HEK293T (cell line): ENCODE data around the gene FTCD.
"Not testable (repeated sequence)": the region's sequence is repeated elsewhere in the genome, so short reads cannot be mapped to it uniquely, and the experiment has no call there.

ENCODE experiments used
- CTCF ChIA-PET: fragments of 350-600 bp; formaldehyde crosslinking; extraction: SDS; loops from one replicate; lab custom pipeline; 2021; ENCODE audit warnings: antibody characterized with exemption, inconsistent platforms; lab: Yijun Ruan, JAX
- POLR2A ChIA-PET: fragments of 350-600 bp; formaldehyde crosslinking; extraction: SDS; loops from one replicate; lab custom pipeline; 2020; ENCODE audit warnings: antibody characterized with exemption, inconsistent platforms; lab: Yijun Ruan, JAX
- DNase-seq: peaks from one replicate; pipeline ENCODE4 v3.0.0; 2012; ENCODE audit warnings: mixed read lengths; ENCODE audit errors: extremely low spot score
- ARNT ChIP-seq: fragments of 450-650 bp; IDR thresholded peaks from 2 replicates; pipeline ENCODE4 v1.6.1; 2017; ENCODE audit warnings: mild to moderate bottlenecking
- BHLHE40 ChIP-seq: fragments of 450-650 bp; IDR thresholded peaks from 2 replicates; pipeline ENCODE4 v1.6.1; 2016; ENCODE audit warnings: mild to moderate bottlenecking, moderate library complexity, borderline replicate concordance
- CTBP1 ChIP-seq: fragments of 450-650 bp; IDR thresholded peaks from 2 replicates; pipeline ENCODE4 v1.6.1; 2016; ENCODE audit warnings: borderline replicate concordance
- ELF4 ChIP-seq: fragments of 450-650 bp; IDR thresholded peaks from 2 replicates; pipeline ENCODE4 v1.6.1; 2017; ENCODE audit warnings: antibody characterized with exemption
- FOXA1 ChIP-seq: fragments of 450-650 bp; IDR thresholded peaks from 2 replicates; pipeline ENCODE4 v1.6.1; 2016; ENCODE audit warnings: mild to moderate bottlenecking
- FOXK2 ChIP-seq: fragments of 450-650 bp; IDR thresholded peaks from 2 replicates; pipeline ENCODE4 v1.6.1; 2016; ENCODE audit warnings: mild to moderate bottlenecking
- FOXM1 ChIP-seq: fragments of 450-650 bp; IDR thresholded peaks from 2 replicates; pipeline ENCODE4 v1.6.1; 2017; ENCODE audit warnings: mild to moderate bottlenecking, borderline replicate concordance
- HDGF ChIP-seq: fragments of 450-650 bp; IDR thresholded peaks from 2 replicates; pipeline ENCODE4 v1.6.1; 2017; ENCODE audit warnings: antibody characterized with exemption, borderline replicate concordance
- L3MBTL2 ChIP-seq: fragments of 450-650 bp; conservative IDR thresholded peaks from 2 replicates; pipeline ENCODE4 v1.6.1; 2016; ENCODE audit warnings: mild to moderate bottlenecking
- LEF1 ChIP-seq: fragments of 450-650 bp; IDR thresholded peaks from 2 replicates; pipeline ENCODE4 v1.6.1; 2017; ENCODE audit warnings: mild to moderate bottlenecking, borderline replicate concordance
- NFRKB ChIP-seq: fragments of 450-650 bp; IDR thresholded peaks from 2 replicates; pipeline ENCODE4 v1.6.1; 2016; ENCODE audit warnings: mild to moderate bottlenecking, moderate library complexity
- SP1 ChIP-seq: fragments of 450-650 bp; IDR thresholded peaks from 2 replicates; pipeline ENCODE4 v1.6.1; 2017
- SUZ12 ChIP-seq: fragments of 450-650 bp; IDR thresholded peaks from 2 replicates; pipeline ENCODE4 v1.6.1; 2016; ENCODE audit warnings: mild to moderate bottlenecking
- TARDBP ChIP-seq: fragments of 450-650 bp; IDR thresholded peaks from 2 replicates; pipeline ENCODE4 v1.6.1; 2016
- ZNF384 ChIP-seq: fragments of 450-650 bp; IDR thresholded peaks from 2 replicates; pipeline ENCODE4 v1.6.1; 2016
- TF ChIP-seq, protein P1 (sequence below): fragments of 450-650 bp; IDR thresholded peaks from 2 replicates; pipeline ENCODE4 v1.6.1; 2016

FTCD gene, protein sequence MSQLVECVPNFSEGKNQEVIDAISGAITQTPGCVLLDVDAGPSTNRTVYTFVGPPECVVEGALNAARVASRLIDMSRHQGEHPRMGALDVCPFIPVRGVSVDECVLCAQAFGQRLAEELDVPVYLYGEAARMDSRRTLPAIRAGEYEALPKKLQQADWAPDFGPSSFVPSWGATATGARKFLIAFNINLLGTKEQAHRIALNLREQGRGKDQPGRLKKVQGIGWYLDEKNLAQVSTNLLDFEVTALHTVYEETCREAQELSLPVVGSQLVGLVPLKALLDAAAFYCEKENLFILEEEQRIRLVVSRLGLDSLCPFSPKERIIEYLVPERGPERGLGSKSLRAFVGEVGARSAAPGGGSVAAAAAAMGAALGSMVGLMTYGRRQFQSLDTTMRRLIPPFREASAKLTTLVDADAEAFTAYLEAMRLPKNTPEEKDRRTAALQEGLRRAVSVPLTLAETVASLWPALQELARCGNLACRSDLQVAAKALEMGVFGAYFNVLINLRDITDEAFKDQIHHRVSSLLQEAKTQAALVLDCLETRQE

DNA sequence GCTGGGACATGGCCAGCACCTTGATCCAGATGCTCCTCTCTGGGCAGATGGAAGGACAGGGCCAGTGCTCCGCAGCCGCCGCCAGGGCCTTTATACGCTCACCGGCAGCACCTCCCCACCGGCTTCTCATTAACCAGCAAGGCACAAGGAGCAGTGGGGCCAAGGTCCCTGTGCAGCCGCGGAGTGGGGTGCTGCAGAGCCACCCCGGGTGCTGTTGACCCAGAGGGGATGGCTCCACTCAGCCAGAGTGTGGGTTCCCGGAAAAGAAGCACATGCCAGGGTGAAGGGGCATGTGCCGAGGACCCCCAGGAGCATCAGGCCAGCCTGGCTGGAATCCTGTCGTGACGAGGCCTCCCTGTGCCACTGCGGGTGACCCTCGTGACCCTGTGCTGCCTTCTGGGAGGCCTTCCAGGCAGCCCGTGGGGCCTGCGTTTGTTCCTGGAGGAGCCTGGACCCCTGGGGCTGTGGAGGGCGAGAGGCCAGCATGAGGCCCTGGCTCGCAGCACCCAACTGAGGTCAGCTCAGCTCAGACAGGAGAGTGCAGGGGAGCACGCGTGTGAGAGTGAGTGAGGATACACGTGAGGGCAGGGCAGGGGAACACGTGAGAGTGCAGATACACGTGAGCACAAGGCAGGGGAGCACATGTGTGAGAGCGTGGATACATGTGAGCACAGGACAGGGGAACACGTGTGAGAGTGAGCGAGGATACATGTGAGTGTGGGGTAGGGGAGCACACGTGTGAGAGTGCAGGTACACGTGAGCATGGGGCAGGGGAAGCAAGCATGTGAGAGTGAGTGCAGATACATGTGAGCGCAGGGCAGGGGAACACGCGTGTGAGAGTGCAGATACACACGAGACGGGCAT, at the start of gene FTCD:
FTCD (minus strand) TSS at position 66 of the 864 bp plus-strand sequence; CDS start at position 10, 56 bp downstream.
- ChIA-PET POLR2A (no interaction called here), CTCF (no interaction called here)
- no peak for DNase-seq

DNA sequence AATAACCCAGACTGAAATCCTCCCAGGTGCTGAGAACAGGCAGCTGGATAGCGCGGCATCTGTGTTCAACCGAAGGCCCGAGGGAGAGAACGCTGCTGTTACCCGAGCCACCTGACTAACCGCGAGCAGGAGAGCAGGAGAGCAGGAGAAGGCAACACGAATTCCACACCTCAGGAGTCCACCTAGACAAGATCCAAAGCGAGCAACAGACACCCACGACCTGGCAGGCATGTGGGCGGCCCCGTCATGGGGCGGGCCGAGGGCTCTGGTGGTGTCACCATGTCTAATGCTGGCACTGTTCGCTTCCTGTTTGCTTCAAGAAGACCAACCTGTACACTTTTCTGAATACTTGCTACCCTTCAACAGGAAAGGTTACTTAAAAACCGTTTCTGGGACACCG, 49.8 kb upstream of the FTCD start:
- ChIA-PET CTCF (no interaction called here), POLR2A (no interaction called here)
- TF ChIP-seq NFRKB (no peak), FOXK2 (no peak), LEF1 (no peak), SP1 (no peak), SUZ12 (no peak), FOXM1 (no peak), CTBP1 (no peak), BHLHE40 (no peak), TARDBP (no peak), HDGF (no peak), FOXA1 (no peak), ZNF384 (no peak), L3MBTL2 (no peak), ARNT (no peak), ELF4 (no peak)
- TF ChIP-seq, protein P1, sequence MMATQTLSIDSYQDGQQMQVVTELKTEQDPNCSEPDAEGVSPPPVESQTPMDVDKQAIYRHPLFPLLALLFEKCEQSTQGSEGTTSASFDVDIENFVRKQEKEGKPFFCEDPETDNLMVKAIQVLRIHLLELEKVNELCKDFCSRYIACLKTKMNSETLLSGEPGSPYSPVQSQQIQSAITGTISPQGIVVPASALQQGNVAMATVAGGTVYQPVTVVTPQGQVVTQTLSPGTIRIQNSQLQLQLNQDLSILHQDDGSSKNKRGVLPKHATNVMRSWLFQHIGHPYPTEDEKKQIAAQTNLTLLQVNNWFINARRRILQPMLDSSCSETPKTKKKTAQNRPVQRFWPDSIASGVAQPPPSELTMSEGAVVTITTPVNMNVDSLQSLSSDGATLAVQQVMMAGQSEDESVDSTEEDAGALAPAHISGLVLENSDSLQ: no peak
- no peak for DNase-seq

More for the DNA sequence above, at the start of gene FTCD:
- TF ChIP-seq L3MBTL2 (no peak), ARNT (no peak), BHLHE40 (no peak), TARDBP (no peak), ELF4 (no peak), SP1 (no peak), CTBP1 (no peak), ZNF384 (no peak), NFRKB (no peak)

DNA sequence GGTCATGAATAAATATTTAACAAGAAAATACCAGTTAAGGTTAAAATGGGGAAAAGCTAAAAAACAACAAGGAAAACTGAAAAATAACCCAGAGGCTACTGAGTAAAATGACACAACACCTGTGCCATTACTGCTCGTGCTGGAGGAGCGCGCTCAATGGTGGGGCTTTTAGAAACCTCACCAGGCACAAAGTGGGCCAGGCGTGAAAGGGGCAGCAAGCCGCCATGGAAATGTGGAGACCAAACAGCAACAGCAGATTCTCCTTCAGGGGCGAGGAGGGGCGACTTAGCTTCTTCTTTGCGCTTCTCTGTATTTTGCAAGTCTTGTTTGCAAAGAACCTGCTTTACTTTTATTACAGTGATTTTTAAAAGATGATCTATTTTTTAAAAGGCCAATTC, 47.8 kb upstream of the FTCD start:
- TF ChIP-seq FOXA1 (no peak), SUZ12 (no peak), BHLHE40 (no peak), FOXM1 (no peak), TARDBP (no peak), LEF1 (no peak)
- CTCF ChIA-PET: no interaction called here
- POLR2A ChIA-PET: no interaction called here
- DNase-seq: no peak

DNA sequence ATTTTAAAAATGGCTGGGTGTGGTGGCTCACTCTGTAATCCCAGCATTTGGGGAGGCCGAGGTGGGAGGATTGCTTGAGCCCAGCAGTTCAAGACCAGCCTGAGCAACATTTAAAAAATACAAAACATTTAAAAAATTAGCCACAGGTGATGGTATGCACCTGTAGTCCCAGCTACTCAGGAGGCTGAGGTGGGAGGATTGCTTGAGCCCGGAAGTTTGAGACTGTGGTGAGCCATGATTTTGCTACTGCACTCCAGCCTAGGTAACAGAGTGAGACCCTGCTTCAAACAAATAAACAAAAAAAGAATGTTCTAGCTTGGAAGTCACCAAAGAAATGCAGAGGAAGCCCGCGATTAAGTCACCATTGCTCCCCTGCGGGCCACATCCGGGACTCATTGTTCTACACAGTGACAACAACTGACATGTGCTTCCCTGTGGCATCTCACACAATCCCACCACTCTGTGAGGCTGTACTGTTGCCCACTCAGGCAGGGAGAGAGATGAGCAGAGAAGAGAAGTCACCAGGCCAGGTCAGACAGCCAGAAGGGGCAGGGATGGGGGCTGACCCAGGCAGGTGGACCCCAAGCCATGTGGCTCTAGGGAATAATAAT, 47.3 kb upstream of the FTCD start:
- TF ChIP-seq FOXK2: no peak
- no peak for TF ChIP-seq LEF1
- no peak for TF ChIP-seq BHLHE40
- TF ChIP-seq FOXM1: no peak
- no peak for TF ChIP-seq ZNF384
- no peak for TF ChIP-seq CTBP1
- TF ChIP-seq TARDBP: no peak
- no peak for TF ChIP-seq SUZ12
- no peak for TF ChIP-seq NFRKB
- TF ChIP-seq L3MBTL2: no peak
- TF ChIP-seq SP1: no peak
- TF ChIP-seq, protein P1: no peak
- no peak for TF ChIP-seq FOXA1
- TF ChIP-seq HDGF: no peak
- no peak for DNase-seq
- ChIA-PET POLR2A (no interaction called here), CTCF (no interaction called here)

DNA sequence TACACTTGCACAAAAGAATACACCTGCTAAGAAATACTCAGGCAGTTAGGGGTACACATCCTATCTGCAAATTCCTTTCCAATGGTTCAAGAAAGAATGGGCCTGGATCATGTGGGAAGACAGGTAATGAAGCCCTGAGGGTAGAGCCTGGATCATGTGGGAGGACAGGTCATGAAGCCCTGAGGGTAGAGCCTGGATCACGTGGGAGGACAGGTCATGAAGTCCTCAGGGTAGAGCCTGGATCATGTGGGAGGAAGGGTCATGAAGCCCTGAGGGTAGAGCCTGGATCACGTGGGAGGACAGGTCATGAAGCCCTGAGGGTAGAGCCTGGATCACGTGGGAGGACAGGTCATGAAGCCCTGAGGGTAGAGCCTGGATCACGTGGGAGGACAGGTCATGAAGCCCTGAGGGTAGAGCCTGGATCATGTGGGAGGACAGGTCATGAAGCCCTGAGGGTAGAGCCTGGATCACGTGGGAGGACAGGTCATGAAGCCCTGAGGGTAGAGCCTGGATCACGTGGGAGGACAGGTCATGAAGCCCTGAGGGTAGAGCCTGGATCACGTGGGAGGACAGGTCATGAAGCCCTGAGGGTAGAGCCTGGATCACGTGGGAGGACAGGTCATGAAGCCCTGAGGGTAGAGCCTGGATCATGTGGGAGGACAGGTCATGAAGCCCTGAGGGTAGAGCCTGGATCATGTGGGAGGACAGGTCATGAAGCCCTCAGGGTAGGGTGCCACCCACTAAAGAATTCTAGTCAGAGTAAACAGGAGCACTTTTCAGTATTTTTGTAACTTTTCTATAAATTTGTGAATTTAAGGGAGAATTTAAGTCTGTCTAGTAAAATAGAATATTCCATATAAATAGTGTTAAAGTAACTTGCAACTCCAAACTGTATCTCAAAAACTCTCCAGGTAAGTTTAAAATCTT, 45.8 kb upstream of the FTCD start:
- DNase-seq, POLR2A ChIA-PET, CTCF ChIA-PET: not testable (repeated sequence)
